Right atrium auricular region (tissue), 2 donors: ENCODE data around the gene TTC23L. TPM values are rescaled to one million over a fixed set of nuclear protein-coding genes. Genes with fewer than 3 reads are reported as not detected.
"Not testable (repeated sequence)": the region's sequence is repeated elsewhere in the genome, so short reads cannot be mapped to it uniquely, and the experiment has no call there.

Experiments used
- DNase-seq: peaks from one replicate; pipeline ENCODE4 v3.0.0-alpha.2; 2019; ENCODE audit warnings: low spot score
- H3K27ac ChIP-seq, 2 donors: fragments of 200-600 bp; sonication (generic); 1 replicate in 1 of 2; 2 replicates in 1 of 2; pipeline ENCODE4 v1.5.1; 2016 to 2019
- H3K27me3 ChIP-seq, 2 donors: fragments of 200-600 bp; sonication (generic); one replicate each; pipeline versions ENCODE4 v1.5.1 to v1.6.0; 2017 to 2019
- H3K36me3 ChIP-seq: fragments of 200-600 bp; sonication (generic); one replicate; pipeline ENCODE4 v1.5.1; 2016
- H3K4me1 ChIP-seq, 2 donors: fragments of 200-600 bp; sonication (generic); one replicate each; pipeline versions ENCODE4 v1.5.1 to v1.6.0; 2017 to 2019
- H3K4me3 ChIP-seq, 2 donors: fragments of 200-600 bp; sonication (generic); 1 replicate in 1 of 2; 2 replicates in 1 of 2; pipeline ENCODE4 v1.5.1; 2017 to 2019; ENCODE audit warnings: mild to moderate bottlenecking in 1 of 2, moderate library complexity in 1 of 2
- H3K9me3 ChIP-seq, 2 donors: fragments of 200-600 bp; sonication (generic); one replicate each; pipeline ENCODE4 v1.5.1; 2019
- total RNA-seq, 2 donors: library from RNA; depleted of rRNA; stranded (reverse); fragments of >200 nt; gene quantifications; one replicate each; pipeline ENCODE4 v1.1.0, GENCODE V29; 2016
- TF ChIP-seq, protein P1 (sequence below), 2 donors: fragments of 200-600 bp; sonication (generic); IDR thresholded peaks; one replicate each; pipeline ENCODE4 v1.5.1; 2019; ENCODE audit warnings: antibody characterized with exemption in 2 of 2

Gene TTC23L
- total RNA-seq, 2 donors from 2014 or later = 0.28 TPM; not detected in 1

DNA sequence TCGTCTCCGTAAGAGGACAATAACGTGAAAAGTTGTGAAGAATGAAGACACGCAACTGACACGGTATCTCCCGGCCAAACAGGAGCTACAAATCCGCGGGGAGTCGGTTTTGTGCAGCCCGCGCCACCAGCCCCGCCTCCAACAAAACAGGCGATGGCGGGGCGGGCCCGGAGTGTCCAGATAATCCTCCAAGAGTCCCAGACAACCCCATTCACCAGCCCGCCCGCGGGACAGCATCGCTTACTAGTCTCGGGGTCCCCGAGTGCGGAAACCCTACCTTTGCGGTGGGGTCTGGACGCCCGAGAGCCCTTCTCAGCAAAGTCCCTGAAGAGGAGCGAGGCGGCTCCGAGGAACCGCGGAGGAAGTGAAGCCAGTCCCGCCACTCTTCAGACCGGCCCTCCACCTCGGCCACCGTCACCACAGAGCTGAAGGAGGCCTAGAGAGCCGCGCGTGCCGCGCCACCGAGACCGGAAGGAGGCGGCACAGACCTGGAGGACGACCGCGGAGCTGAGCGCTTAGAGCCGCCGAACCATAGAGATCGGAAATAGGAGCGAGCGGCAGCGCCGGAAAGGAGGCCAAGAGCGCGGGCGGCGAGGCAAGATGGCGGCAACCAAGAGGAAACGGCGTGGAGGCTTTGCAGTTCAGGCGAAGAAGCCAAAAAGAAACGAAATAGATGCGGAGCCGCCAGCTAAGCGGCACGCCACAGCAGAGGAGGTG lies 76.3 kb downstream of the TTC23L start, which contains the start of the genes BRIX1 and RAD1:
Gene BRIX1, plus strand, starts transcription at position 573 of the 717 bp plus-strand sequence. Its CDS starts 28 bp downstream, at position 601.
Gene RAD1, minus strand, starts transcription at position 366 of the 717 bp plus-strand sequence. CDS start 612 bp downstream, outside the sequence.
- Histone ChIP-seq H3K4me3 (peak within 1 kb of the TSS; percentile 90 to 95), H3K27ac (peak within 1 kb of the TSS; percentile 81 to 88), H3K9me3 (no peaks in the 10 kb centered on the region), H3K4me1 (peaks cover 0 to 31% of the 10 kb centered on the region in 2 donors), H3K36me3 (peaks cover 33% of the 10 kb centered on the region), H3K27me3 (no peaks in the 10 kb centered on the region)
- peak; percentile 96 for DNase-seq
- TF ChIP-seq, protein P1, sequence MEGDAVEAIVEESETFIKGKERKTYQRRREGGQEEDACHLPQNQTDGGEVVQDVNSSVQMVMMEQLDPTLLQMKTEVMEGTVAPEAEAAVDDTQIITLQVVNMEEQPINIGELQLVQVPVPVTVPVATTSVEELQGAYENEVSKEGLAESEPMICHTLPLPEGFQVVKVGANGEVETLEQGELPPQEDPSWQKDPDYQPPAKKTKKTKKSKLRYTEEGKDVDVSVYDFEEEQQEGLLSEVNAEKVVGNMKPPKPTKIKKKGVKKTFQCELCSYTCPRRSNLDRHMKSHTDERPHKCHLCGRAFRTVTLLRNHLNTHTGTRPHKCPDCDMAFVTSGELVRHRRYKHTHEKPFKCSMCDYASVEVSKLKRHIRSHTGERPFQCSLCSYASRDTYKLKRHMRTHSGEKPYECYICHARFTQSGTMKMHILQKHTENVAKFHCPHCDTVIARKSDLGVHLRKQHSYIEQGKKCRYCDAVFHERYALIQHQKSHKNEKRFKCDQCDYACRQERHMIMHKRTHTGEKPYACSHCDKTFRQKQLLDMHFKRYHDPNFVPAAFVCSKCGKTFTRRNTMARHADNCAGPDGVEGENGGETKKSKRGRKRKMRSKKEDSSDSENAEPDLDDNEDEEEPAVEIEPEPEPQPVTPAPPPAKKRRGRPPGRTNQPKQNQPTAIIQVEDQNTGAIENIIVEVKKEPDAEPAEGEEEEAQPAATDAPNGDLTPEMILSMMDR (IDR thresholded peaks at IDR 0.05) = peak in 1 of 2 donors; percentile 49

DNA sequence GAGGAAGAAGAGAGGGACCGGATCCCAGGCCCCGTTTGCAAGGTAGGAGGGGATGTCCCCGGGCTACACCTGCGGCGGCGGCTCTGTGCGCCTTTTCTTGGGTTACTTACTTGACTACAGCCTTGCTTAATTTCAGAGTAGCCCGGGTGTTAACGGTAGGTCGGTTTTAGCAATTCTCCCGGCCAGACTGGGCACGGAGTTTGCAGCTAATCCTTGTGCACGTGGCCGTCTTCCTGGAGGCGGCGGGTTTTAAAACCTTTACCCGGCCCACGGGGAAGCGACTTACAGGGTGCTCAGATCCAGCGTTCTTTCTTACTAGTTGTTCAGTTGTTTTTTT lies 76.9 kb downstream of the TTC23L start:
- Histone ChIP-seq H3K4me1 (peaks cover 0 to 31% of the 10 kb centered on the region in 2 donors), H3K27me3 (no peaks in the 10 kb centered on the region), H3K9me3 (no peaks in the 10 kb centered on the region), H3K27ac (peak overlapping the region; percentile 81 to 88), H3K4me3 (peak overlapping the region; percentile 90 to 95), H3K36me3 (peaks cover 33% of the 10 kb centered on the region)
- TF ChIP-seq, protein P1 (IDR thresholded peaks at IDR 0.05) = no peak
- no peak for DNase-seq

DNA sequence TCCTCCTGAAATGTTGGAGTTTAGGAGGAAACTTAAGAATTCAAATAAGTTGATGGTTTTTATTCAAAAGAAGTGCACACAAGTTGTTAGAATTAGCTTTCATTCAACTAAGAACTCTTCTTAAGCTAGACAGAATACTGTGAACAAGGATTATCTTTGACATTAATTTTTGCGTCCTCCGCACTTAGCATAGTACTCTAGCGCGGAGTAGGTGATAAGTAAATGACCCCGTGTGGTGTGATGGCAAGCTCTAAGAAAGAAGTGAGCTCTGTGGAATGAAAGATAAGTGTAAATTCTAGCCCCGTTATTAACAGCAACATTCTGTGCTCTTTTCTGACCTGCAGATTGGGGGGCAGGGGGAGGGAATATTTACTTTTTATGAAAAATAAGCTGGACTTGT lies 77.6 kb downstream of the TTC23L start:
- Histone ChIP-seq H3K9me3 (no peaks in the 10 kb centered on the region), H3K27me3 (no peaks in the 10 kb centered on the region), H3K4me3 (peak overlapping the region; percentile 90 to 95), H3K4me1 (peaks cover 0 to 31% of the 10 kb centered on the region in 2 donors), H3K36me3 (peaks cover 28% of the 10 kb centered on the region), H3K27ac (peak overlapping the region in 1 of 2 donors; percentile 81)
- no peak for DNase-seq
- TF ChIP-seq, protein P1 (IDR thresholded peaks at IDR 0.05) = no peak

DNA sequence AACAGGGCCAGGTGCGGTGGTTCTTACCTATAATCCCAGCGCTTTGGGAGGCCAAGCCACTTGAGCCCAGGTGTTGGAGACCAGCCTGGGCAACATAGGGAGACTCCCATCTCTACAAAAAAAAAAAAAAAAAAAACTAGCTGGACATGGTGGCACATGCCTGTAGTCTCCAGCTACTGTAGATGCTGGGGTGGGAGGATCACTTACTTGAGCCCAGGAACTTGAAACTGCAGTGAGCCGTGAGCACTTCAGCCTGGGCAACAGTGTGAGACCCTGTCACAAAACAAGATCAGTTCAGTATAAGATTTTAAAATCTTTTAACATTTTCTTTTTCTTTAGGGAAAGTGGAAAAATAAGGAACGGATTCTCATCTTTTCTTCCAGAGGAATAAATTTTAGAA lies 79.1 kb downstream of the TTC23L start:
- H3K27ac ChIP-seq = no peak overlapping the region
- H3K4me3 ChIP-seq = no peak overlapping the region
- H3K36me3 ChIP-seq = peaks cover 34% of the 10 kb centered on the region
- H3K9me3 ChIP-seq = no peaks in the 10 kb centered on the region
- TF ChIP-seq, protein P1 (IDR thresholded peaks at IDR 0.05) = no peak
- no peaks in the 10 kb centered on the region for H3K27me3 ChIP-seq
- peaks cover 0 to 31% of the 10 kb centered on the region in 2 donors for H3K4me1 ChIP-seq
- DNase-seq = no peak

DNA sequence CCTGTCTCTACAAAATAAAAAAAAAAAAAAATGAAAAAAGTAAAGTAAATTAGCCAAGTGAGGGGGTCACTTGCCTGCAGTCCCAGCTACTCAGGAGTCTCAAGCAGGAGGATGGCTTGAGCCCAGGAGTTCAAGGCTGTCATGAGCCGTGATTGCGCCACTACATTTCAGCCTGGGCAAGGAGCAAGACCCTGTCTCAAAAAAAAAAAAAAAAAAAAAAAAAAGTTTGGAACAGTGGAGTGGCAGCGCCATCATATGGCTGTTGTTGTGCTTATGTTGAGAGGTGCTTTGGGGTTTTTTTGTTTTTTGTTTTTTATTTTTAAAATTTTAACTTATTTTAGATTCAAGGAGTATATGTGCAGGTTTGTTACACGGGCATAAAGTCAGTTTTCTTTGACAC lies 80.1 kb downstream of the TTC23L start:
- H3K4me1 ChIP-seq = peaks cover 0 to 30% of the 10 kb centered on the region in 2 donors
- no peak overlapping the region for H3K4me3 ChIP-seq
- H3K9me3 ChIP-seq = no peaks in the 10 kb centered on the region
- TF ChIP-seq, protein P1 (IDR thresholded peaks at IDR 0.05) = no peak
- no peaks in the 10 kb centered on the region for H3K27me3 ChIP-seq
- no peak overlapping the region for H3K27ac ChIP-seq
- H3K36me3 ChIP-seq = peaks cover 44% of the 10 kb centered on the region
- no peak for DNase-seq

DNA sequence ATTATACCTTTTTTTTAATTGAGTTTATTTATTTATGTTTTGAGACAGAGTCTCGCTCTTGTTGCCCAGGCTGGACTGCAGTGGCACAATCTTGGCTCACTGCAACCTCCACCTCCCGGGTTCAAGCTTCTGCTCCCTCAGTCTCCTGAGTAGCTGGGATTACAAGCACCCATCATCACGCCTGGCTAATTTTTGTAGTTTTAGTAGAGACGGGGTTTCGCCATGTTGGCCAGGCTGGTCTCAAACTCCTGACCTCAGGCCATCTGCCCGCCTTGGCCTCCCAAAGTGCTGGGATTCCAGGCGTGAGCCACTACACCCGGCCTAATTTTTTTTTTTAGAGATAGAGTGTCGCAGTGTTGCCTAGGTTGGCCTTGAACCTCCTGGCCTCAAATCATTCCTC lies 84.3 kb downstream of the TTC23L start:
- not testable (repeated sequence) for H3K4me1 ChIP-seq, H3K9me3 ChIP-seq, DNase-seq, H3K27me3 ChIP-seq, H3K4me3 ChIP-seq
- Histone ChIP-seq H3K27ac (peak overlapping the region in 1 of 2 donors; percentile 67), H3K36me3 (peaks cover 65% of the 10 kb centered on the region)
